Activated CD4-positive, alpha-beta memory T cell treated with anti-CD3 and anti-CD28 coated beads, Interleukin-2, amount 10 ng/mL, durations not matched to agents 7 days and 5 days (primary cell): ENCODE measurements around the gene RPL15. TPM values are rescaled to one million over a fixed set of nuclear protein-coding genes. Genes with fewer than 3 reads are reported as not detected.
"Not testable (repeated sequence)": the region's sequence is repeated elsewhere in the genome, so short reads cannot be mapped to it uniquely, and the experiment has no call there.

Experiments
- CTCF ChIA-PET: fragments of 350-600 bp; sonication (Branson Sonifier 250); formaldehyde crosslinking; loops from one replicate; lab custom pipeline; 2021; ENCODE audit warnings: antibody characterized with exemption, inconsistent platforms; lab: Charles Lee
- POLR2A ChIA-PET: fragments of 350-600 bp; sonication (Branson Sonifier 250); formaldehyde crosslinking; loops from one replicate; lab custom pipeline; 2021; ENCODE audit warnings: antibody characterized with exemption; lab: Charles Lee
- DNase-seq: peaks from one replicate; pipeline ENCODE4 v3.0.0-alpha.2; 2020
- H3K27ac Mint-ChIP-seq: one replicate; pipeline ENCODE4 v1.8.0; 2021; ENCODE audit warnings: mild to moderate bottlenecking, mixed read lengths
- H3K27me3 Mint-ChIP-seq: one replicate; pipeline ENCODE4 v1.8.0; 2021; ENCODE audit warnings: mixed read lengths
- H3K36me3 Mint-ChIP-seq: one replicate; pipeline ENCODE4 v1.8.0; 2021; ENCODE audit warnings: low read depth, mixed read lengths
- H3K4me1 Mint-ChIP-seq: one replicate; pipeline ENCODE4 v1.8.0; 2021; ENCODE audit warnings: mixed read lengths
- H3K4me3 Mint-ChIP-seq: one replicate; pipeline ENCODE4 v1.8.0; 2021; ENCODE audit warnings: mild to moderate bottlenecking, mixed read lengths
- H3K9me3 Mint-ChIP-seq: one replicate; pipeline ENCODE4 v1.8.0; 2021; ENCODE audit warnings: mixed read lengths
- total RNA-seq, 2 experiments: library from RNA; stranded (reverse); gene quantifications; one replicate each; pipeline ENCODE4 v1.2.3, GENCODE V29; 2021

The RPL15 gene
- total RNA-seq, 2 experiments from 2014 or later: 1,398 to 1,426 TPM

DNA sequence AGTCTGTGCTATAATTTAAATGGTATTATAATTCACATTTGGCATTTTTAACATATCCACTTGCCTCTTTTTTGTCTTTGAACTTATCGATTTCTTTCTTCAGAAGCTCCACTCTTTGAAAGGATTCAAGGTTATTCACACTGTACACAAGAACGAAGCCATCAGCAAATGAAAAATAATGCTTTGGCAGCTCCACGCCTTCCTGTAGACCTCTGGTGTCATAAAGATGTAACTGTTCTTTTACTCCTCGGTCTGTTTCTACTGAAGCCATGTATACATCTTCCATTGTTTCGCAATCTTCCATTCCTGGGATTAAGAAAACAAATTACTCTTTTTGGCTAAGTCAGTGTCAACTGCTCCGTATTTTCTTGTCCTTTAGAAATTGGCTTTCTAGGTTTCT, 16.2 kb upstream of the RPL15 start:
- Mint-ChIP-seq H3K4me1 (no peaks in the 10 kb centered on the region), H3K27me3 (no peaks in the 10 kb centered on the region), H3K36me3 (peaks cover 20% of the 10 kb centered on the region), H3K27ac (no peak overlapping the region), H3K4me3 (no peak overlapping the region), H3K9me3 (no peaks in the 10 kb centered on the region)
- POLR2A ChIA-PET: no interaction called here
- CTCF ChIA-PET: interaction anchor here (0.7 kb wide), 1 partner anchor 27 kb away, joined by 4 read pairs; no protein-coding TSS in a partner anchor
- DNase-seq: no peak

DNA sequence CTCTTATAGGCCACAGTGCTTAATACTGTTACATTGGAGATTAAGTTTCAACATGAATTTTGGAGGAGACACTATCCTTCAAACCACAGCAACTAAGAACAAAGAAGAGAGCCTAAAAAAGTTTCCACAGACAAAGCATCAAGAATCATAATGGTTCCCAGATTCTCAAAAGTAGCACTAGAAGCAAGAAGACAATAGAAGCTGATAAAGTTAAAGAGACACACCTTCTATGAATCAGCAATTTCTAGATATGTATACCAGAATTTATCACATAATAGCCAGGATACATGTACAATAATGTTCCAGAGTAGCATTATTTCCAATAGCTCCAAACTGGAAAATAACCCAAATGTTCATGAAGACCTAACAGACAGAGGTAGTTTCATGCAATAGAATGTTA, 12.4 kb upstream of the RPL15 start:
- no peak overlapping the region for H3K27ac Mint-ChIP-seq
- CTCF ChIA-PET: no interaction called here
- no peaks in the 10 kb centered on the region for H3K4me1 Mint-ChIP-seq
- POLR2A ChIA-PET: no interaction called here
- no peak for DNase-seq
- no peak overlapping the region for H3K4me3 Mint-ChIP-seq
- no peaks in the 10 kb centered on the region for H3K9me3 Mint-ChIP-seq
- no peaks in the 10 kb centered on the region for H3K27me3 Mint-ChIP-seq
- peaks cover 13% of the 10 kb centered on the region for H3K36me3 Mint-ChIP-seq

DNA sequence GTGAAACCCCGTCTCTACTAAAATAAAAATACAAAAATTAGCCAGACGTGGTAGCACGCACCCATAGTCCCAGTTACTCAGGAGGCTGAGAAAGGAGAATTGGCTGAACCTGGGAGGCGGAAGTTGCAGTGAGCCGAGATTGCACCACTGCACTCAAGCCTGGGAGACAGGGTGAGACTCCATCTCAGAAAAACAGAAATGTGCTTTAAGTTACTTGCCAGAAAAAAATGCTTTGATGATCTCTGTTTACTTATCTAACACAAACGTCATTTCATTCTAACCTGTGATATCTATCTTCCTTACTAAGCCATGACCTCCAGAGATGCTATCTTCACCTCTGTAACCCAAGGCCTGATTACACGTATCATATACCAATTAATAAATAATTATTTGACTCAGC, 7.6 kb upstream of the RPL15 start:
- peaks cover 9% of the 10 kb centered on the region for H3K36me3 Mint-ChIP-seq
- ChIA-PET POLR2A (no interaction called here), CTCF (no interaction called here)
- H3K27me3 Mint-ChIP-seq: no peaks in the 10 kb centered on the region
- no peak overlapping the region for H3K4me3 Mint-ChIP-seq
- H3K4me1 Mint-ChIP-seq: peaks cover 7% of the 10 kb centered on the region
- H3K9me3 Mint-ChIP-seq: no peaks in the 10 kb centered on the region
- DNase-seq: no peak
- H3K27ac Mint-ChIP-seq: no peak overlapping the region

DNA sequence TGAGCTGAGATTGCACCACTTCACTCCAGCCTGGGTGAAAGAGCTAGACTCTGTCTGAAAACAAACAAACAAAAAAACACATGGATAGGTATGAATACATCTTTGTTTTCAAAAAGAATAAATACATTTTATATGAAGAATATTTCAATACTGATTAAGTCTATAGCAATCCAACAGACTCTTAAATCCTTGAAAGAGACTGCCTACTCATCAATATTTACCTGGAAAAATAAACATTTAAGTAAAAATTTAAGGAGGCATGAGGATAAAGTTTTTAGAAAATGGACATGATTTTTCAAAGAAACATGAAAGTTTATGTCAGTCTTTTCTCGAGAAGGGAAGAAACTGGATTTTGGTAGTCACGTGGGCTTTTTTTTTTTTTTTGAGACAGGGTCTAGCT, 5.5 kb upstream of the RPL15 start:
- H3K9me3 Mint-ChIP-seq: no peaks in the 10 kb centered on the region
- peaks cover 19% of the 10 kb centered on the region for H3K4me1 Mint-ChIP-seq
- POLR2A ChIA-PET: interaction anchor here (1.3 kb wide), 1 partner anchor 22 kb away, joined by 3 read pairs; no protein-coding TSS in a partner anchor
- no peak overlapping the region for H3K4me3 Mint-ChIP-seq
- H3K27ac Mint-ChIP-seq: no peak overlapping the region
- CTCF ChIA-PET: no interaction called here
- no peak for DNase-seq
- H3K27me3 Mint-ChIP-seq: peaks cover 5% of the 10 kb centered on the region
- peaks cover 7% of the 10 kb centered on the region for H3K36me3 Mint-ChIP-seq

DNA sequence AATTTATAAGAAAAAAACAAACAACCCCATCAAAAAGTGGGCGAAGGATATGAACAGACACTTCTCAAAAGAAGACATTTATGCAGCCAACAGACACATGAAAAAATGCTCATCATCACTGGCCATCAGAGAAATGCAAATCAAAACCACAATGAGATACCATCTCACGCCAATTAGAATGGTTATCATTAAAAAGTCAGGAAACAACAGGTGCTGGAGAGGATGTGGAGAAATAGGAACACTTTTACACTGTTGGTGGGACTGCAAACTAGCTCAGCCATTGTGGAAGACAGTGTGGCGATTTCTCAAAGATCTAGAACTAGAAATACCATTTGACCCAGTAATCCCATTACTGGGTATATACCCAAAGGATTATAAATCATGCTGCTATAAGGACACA, 4.6 kb upstream of the RPL15 start:
- H3K27ac Mint-ChIP-seq, H3K9me3 Mint-ChIP-seq, CTCF ChIA-PET, H3K4me3 Mint-ChIP-seq, DNase-seq, H3K27me3 Mint-ChIP-seq: not testable (repeated sequence)
- H3K4me1 Mint-ChIP-seq: peaks cover 24% of the 10 kb centered on the region
- H3K36me3 Mint-ChIP-seq: peaks cover 13% of the 10 kb centered on the region
- POLR2A ChIA-PET: interaction anchor here (1.3 kb wide), 1 partner anchor 23 kb away, joined by 3 read pairs; no protein-coding TSS in a partner anchor

DNA sequence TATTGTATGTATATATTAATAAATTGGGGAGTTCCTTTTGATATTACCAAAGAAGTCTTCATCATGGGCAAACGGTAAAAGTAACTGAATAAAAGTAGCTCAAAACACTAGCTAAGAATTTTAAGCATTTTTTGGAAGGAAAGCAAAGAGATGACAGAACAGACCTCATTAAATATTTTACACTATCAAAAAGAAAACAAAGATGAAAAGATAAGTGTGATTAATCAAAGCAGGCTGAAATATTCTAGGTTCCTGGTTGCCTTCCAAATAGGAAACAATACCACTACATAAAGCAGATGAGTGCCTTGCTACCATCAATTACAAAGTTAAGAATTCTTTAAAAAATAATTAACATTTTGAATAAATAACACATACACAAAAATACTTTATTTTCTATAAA, 3.8 kb upstream of the RPL15 start:
- DNase-seq: no peak
- H3K4me3 Mint-ChIP-seq: no peak overlapping the region
- peaks cover 21% of the 10 kb centered on the region for H3K36me3 Mint-ChIP-seq

DNA sequence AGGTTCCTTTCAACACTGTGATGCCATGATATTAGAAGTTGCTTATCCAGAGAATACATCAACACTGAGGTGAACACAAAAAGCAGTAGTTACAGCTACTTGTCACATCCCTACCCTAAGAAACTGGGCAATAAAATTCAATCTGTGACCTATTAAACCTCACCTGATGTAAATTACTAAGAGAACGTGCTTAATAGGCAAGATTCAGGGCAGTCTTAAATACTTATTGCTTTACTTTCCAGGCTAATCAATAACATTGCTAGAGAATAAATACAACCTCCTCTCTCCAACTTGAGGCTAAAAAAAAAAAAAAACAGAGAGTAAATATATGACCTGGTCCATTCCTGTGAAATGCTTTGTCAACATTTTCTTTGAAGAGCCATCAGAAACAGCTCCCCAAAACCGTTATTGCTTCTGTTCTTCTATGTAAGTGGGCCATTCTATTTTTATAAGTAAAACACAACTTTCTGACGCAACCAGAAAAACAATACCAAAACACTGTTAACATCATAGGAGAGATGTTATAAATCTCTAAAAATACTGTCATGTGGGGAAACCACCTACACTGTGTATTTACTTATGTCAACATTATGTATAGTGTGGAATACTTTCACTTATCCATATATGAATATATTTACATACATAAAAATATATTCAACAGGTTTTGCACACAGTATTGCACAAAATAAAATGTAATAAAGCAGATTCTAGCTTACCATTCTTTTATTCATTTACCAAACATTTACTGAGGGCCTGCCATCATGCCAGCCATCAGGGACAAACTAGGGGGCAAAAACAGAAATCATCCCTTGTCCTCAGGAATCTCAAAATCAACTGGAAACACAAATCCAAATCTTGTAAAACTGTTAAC, 2.8 kb upstream of the RPL15 start:
- Mint-ChIP-seq H3K36me3 (peaks cover 30% of the 10 kb centered on the region), H3K9me3 (no peaks in the 10 kb centered on the region), H3K27ac (no peak overlapping the region), H3K4me3 (no peak overlapping the region), H3K4me1 (peaks cover 40% of the 10 kb centered on the region), H3K27me3 (peaks cover 5% of the 10 kb centered on the region)
- no peak for DNase-seq
- ChIA-PET CTCF (interaction anchor here (1.5 kb wide), 1 partner anchor 11 kb away, joined by 3 read pairs; no protein-coding TSS in a partner anchor), POLR2A (no interaction called here)

More for the DNA sequence above, 3.8 kb upstream of the RPL15 start:
- Mint-ChIP-seq H3K4me1 (peaks cover 31% of the 10 kb centered on the region), H3K9me3 (no peaks in the 10 kb centered on the region), H3K27me3 (peaks cover 5% of the 10 kb centered on the region), H3K27ac (no peak overlapping the region)
- POLR2A ChIA-PET: no interaction called here
- CTCF ChIA-PET: interaction anchor here (1.5 kb wide), 1 partner anchor 12 kb away, joined by 3 read pairs; no protein-coding TSS in a partner anchor

DNA sequence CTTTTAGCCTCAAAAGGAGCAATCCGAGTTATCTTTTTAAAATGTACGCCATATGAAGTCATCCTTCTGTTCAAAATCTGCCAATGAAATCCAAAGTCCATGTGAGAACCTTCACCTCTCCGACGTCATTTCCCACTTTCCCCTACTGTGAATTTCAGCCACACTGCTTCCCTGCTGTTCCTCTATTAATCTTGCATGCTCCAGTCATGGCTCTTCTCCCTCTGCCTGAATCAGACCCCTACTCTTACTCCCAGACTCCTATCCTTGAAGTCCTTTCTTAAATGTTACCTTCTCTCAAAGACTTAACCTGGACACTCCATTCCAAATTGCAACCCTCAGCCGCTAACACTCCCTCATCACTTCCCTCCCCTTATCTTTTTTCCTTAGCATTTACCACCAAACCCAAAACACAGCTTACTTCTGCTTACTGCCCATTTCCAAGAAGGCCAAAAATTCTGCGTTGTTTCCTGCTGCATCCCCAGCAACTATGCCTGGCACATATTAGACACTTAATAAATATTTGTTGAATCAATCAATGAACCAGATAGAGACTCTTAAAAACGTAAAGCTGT, 1.3 kb upstream of the RPL15 start:
- H3K9me3 Mint-ChIP-seq: no peaks in the 10 kb centered on the region
- peak overlapping the region; percentile 98 for H3K4me3 Mint-ChIP-seq
- ChIA-PET CTCF (interaction anchor here (0.6 to 3.3 kb wide), 4 partner anchors 8 to 29 kb away, joined by 3 to 13 read pairs (median 6); no protein-coding TSS in a partner anchor), POLR2A (interaction anchor here (1.2 to 4.7 kb wide), 11 partner anchors 7 to 176 kb away, joined by 3 to 99 read pairs (median 8); no protein-coding TSS in a partner anchor)
- H3K27ac Mint-ChIP-seq: no peak overlapping the region
- H3K27me3 Mint-ChIP-seq: peaks cover 5% of the 10 kb centered on the region
- peaks cover 55% of the 10 kb centered on the region for H3K4me1 Mint-ChIP-seq
- H3K36me3 Mint-ChIP-seq: peaks cover 42% of the 10 kb centered on the region
- no peak for DNase-seq

DNA sequence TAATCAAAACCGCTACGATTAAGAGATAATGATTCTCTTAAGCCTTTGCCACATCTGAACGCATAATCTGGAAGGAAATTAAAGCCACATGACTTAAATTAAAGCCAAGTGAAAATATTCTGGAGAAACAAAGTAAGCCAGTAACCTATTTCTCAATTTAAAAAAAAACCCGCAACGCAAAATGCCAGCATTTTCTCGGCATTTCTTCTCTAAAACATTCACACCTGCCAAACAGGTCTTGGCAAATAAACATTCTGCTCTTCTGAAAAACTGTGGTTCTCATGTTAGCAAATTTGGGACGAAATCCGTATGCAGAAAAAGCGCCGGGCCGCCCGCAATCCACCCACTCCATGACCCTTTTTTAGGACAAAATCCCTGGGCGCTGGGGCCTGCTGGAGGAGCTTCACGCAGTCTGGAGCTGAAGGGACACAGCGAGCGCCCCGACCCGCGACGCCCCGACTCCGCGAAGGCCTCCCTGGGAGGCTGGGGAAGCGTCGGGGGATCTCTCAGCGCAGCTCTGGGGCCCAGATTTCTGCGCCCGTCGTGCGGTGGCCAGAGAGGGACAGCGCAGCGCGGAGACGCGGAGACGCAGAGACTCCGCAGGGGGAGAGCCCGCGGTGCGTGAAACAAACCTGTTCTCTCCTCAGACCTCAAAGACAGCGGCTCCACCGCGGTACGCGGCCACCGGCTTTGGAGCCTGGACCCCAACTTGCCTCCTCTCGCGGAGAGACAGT, 613 bp upstream of the RPL15 start:
- H3K36me3 Mint-ChIP-seq: peaks cover 47% of the 10 kb centered on the region
- peaks cover 5% of the 10 kb centered on the region for H3K27me3 Mint-ChIP-seq
- H3K27ac Mint-ChIP-seq: peak overlapping the region; percentile 93
- peak overlapping the region; percentile 98 for H3K4me3 Mint-ChIP-seq
- ChIA-PET CTCF (interaction anchor here (0.6 to 3.3 kb wide), 9 partner anchors 9 to 34 kb away, joined by 3 to 13 read pairs (median 5); no protein-coding TSS in a partner anchor), POLR2A (interaction anchor here (0.6 to 4.7 kb wide), 33 partner anchors 8 to 1873 kb away, joined by 3 to 99 read pairs (median 5); partner anchors contain the start of genes NGLY1 and OXSM)
- no peak for DNase-seq
- no peaks in the 10 kb centered on the region for H3K9me3 Mint-ChIP-seq
- H3K4me1 Mint-ChIP-seq: peaks cover 55% of the 10 kb centered on the region

DNA sequence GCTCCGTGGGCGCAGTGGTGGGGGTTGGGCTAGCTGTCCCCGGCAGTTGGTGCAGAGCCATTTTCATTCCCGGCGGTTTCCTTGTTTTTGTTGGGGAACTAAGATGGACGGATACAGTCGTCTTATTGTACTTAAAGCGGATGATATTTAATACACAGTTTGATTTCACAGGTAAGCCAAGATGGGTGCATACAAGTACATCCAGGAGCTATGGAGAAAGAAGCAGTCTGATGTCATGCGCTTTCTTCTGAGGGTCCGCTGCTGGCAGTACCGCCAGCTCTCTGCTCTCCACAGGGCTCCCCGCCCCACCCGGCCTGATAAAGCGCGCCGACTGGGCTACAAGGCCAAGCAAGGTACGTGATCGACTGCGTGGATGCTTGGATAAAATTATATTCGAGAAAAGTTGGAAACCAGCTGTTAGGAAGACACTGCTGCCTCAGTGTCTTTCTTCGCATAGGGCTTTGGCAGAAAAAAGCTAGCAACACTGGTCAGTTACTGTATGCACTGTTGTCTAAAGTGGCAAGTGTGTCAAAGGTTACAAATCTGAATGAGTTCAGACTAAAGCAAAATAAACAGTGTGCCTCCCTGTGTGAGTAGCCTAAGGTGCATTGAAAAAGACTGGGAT, 859 bp downstream of the RPL15 start:
- POLR2A ChIA-PET: interaction anchor here (0.6 to 4.7 kb wide), 25 partner anchors 8 to 1872 kb away, joined by 3 to 99 read pairs (median 6); partner anchors contain the start of gene OXSM
- not testable (repeated sequence) for DNase-seq, H3K27me3 Mint-ChIP-seq, H3K9me3 Mint-ChIP-seq
- peak overlapping the region; percentile 98 for H3K4me3 Mint-ChIP-seq
- H3K4me1 Mint-ChIP-seq: peaks cover 53% of the 10 kb centered on the region
- CTCF ChIA-PET: interaction anchor here (1.2 to 3.3 kb wide), 5 partner anchors 10 to 33 kb away, joined by 4 to 13 read pairs (median 5); no protein-coding TSS in a partner anchor
- H3K27ac Mint-ChIP-seq: peak overlapping the region; percentile 93
- peaks cover 49% of the 10 kb centered on the region for H3K36me3 Mint-ChIP-seq

DNA sequence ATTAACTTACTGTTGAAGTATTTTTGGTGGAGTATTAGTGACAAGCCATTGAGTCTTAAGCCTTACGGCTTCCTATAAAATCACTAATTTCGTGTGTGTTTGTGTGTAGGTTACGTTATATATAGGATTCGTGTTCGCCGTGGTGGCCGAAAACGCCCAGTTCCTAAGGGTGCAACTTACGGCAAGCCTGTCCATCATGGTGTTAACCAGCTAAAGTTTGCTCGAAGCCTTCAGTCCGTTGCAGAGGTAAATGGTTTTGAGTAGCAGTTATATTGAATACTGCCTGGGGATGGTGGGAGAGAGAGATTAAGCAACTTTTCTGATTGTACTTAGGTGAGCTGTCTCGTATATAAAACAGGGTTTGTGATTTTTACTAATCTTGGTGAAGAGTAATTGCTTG, 1.4 kb downstream of the RPL15 start:
- H3K36me3 Mint-ChIP-seq: peaks cover 51% of the 10 kb centered on the region
- H3K4me1 Mint-ChIP-seq: peaks cover 53% of the 10 kb centered on the region
- DNase-seq, H3K9me3 Mint-ChIP-seq, H3K27me3 Mint-ChIP-seq: not testable (repeated sequence)
- POLR2A ChIA-PET: interaction anchor here (0.8 to 4.7 kb wide), 11 partner anchors 7 to 109 kb away, joined by 3 to 99 read pairs (median 15); no protein-coding TSS in a partner anchor
- peak overlapping the region; percentile 93 for H3K27ac Mint-ChIP-seq
- CTCF ChIA-PET: interaction anchor here (3.3 kb wide), 1 partner anchor 26 kb away, joined by 13 read pairs; no protein-coding TSS in a partner anchor
- H3K4me3 Mint-ChIP-seq: peak overlapping the region; percentile 98

DNA sequence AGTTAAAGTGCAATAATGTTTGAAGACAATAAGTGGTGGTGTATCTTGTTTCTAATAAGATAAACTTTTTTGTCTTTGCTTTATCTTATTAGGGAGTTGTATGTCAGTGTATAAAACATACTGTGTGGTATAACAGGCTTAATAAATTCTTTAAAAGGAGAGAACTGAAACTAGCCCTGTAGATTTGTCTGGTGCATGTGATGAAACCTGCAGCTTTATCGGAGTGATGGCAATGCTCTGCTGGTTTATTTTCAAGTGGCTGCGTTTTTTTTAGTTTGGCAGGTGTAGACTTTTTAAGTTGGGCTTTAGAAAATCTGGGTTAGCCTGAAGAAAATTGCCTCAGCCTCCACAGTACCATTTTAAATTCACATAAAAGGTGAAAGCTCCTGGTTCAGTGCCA, 2.7 kb downstream of the RPL15 start:
- Mint-ChIP-seq H3K27me3 (peaks cover 5% of the 10 kb centered on the region), H3K27ac (no peak overlapping the region), H3K9me3 (no peaks in the 10 kb centered on the region), H3K4me1 (peaks cover 48% of the 10 kb centered on the region), H3K4me3 (peak overlapping the region; percentile 10), H3K36me3 (peaks cover 51% of the 10 kb centered on the region)
- POLR2A ChIA-PET: interaction anchor here (1.2 to 4.7 kb wide), 2 partner anchors 29 to 110 kb away, joined by 5 to 99 read pairs; no protein-coding TSS in a partner anchor
- CTCF ChIA-PET: no interaction called here
- DNase-seq: no peak
